Activated CD4-positive, alpha-beta T cell treated with anti-CD3 and anti-CD28 coated beads, Interleukin-2, amount 10 ng/mL, durations not matched to agents 24 days and 14 days (primary cell): ENCODE results near the gene LGR6. TPM values are rescaled to one million over a fixed set of nuclear protein-coding genes. Genes with fewer than 3 reads are reported as not detected.

Source experiments
- DNase-seq: peaks from one replicate; pipeline ENCODE4 v3.0.0; 2022
- H3K27ac Mint-ChIP-seq: one replicate; pipeline ENCODE4 v1.8.0; 2022; ENCODE audit warnings: mild to moderate bottlenecking, mixed read lengths
- H3K27me3 Mint-ChIP-seq: one replicate; pipeline ENCODE4 v1.8.0; 2022; ENCODE audit warnings: mixed read lengths
- H3K36me3 Mint-ChIP-seq: one replicate; pipeline ENCODE4 v1.8.0; 2022; ENCODE audit warnings: low read depth, mild to moderate bottlenecking, mixed read lengths
- H3K4me1 Mint-ChIP-seq: one replicate; pipeline ENCODE4 v1.8.0; 2021; ENCODE audit warnings: mixed read lengths
- H3K4me3 Mint-ChIP-seq: one replicate; pipeline ENCODE4 v1.8.0; 2022; ENCODE audit warnings: mild to moderate bottlenecking, moderate library complexity, mixed read lengths
- H3K9me3 Mint-ChIP-seq: one replicate; pipeline ENCODE4 v1.8.0; 2021; ENCODE audit warnings: mixed read lengths
- intact Hi-C: fragments of 100-400 bp; cut with micrococcal nuclease; formaldehyde crosslinking; loops from one replicate; pipeline ENCODE4 v1.15.1; 2023
- total RNA-seq: library from RNA; stranded (reverse); gene quantifications from 2 replicates; pipeline ENCODE4 v1.2.3, GENCODE V29; 2022

The LGR6 gene
- total RNA-seq, 1 donor from 2014 or later = not detected

DNA sequence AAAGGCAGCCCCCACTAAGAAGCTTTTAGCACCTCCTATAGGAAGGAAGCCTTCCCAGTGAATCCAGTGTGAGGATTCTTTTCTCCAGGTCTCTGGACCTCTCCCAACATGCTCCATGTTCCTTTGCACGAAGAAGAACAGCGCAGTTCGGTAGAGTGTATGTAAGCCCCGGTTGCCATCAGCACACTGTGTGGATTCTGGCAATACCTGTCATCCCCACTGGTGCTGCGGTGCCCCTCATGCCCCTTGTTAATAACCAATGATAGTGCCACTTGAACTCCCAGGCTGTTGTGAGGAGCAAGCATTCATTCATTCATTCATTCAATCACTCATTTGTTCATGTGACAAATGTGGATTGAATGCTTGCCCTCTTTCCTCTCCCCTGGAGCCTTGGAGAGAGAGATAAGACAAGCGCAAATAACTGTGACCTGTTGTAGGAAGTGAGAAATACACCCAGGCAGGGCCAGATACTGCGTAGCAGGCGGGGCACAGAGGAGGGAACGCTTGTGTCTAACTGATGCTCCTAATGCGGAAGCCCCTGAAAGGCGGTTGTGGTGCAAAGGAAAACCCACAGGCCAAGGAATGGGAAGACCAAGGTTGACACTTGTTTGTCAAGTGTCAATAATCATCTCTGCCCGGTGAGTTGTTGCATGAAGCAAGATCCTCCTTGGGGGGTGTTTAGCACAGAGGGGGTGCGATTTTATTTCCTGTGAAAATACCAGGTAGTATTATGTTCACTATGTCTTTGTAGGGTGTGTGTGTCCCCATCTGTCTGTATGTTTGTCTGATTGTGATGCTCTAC lies 9.8 kb downstream of the LGR6 start:
- no peak for DNase-seq
- H3K4me3 Mint-ChIP-seq = no peak overlapping the region
- no peaks in the 10 kb centered on the region for H3K4me1 Mint-ChIP-seq
- no peaks in the 10 kb centered on the region for H3K9me3 Mint-ChIP-seq
- H3K36me3 Mint-ChIP-seq = no peaks in the 10 kb centered on the region
- intact Hi-C loops = no loop called here
- H3K27ac Mint-ChIP-seq = no peak overlapping the region
- peaks cover 15% of the 10 kb centered on the region for H3K27me3 Mint-ChIP-seq

DNA sequence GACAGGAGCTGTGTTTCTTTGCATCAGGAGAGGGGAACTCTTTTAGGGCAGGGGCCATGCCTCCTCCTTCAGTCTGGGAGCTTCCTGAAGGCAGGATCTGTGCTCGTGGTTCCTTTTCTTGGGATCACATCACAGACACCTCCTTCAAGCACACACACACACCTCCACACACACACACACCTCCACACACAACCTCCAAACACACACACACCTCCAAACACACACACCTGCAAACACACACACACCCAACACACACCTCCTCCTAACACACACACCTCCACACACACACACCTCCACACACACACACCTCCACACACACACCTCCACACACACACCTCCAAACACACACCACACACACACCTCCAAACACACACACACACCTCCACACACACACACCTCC lies 10.5 kb downstream of the LGR6 start:
- no peak for DNase-seq
- Mint-ChIP-seq H3K27me3 (peaks cover 12% of the 10 kb centered on the region), H3K4me3 (no peak overlapping the region), H3K9me3 (no peaks in the 10 kb centered on the region), H3K36me3 (no peaks in the 10 kb centered on the region), H3K27ac (no peak overlapping the region), H3K4me1 (no peaks in the 10 kb centered on the region)
- intact Hi-C loops = no loop called here

DNA sequence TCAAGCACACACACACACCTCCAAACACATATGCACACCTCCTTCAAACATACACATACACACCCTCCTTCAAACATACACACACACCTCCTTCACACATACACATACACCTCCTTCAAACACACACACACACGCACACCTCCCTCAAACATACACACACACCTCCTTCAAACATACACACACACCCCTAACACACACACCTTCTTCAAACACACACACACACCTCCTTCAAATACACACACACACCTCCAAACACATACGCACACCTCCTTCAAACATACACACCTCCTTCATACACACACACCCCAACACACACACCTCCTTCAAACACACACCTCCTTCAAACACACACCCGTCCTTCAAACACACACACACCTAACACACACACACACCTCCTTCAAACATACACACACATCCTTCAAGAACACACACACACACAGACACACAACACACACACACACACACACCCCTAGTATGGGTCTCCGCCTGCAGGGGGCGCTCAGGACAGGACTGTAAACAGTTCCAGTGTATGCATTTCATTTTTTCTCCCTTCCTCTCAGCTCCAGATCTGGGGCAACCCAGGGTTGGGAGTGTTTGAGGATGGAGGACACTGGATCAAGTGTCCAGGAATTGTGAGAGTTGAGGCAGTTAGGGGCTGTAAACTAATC lies 12.1 kb downstream of the LGR6 start:
- H3K36me3 Mint-ChIP-seq = no peaks in the 10 kb centered on the region
- intact Hi-C loops = no loop called here
- H3K4me3 Mint-ChIP-seq = no peak overlapping the region
- H3K27me3 Mint-ChIP-seq = peaks cover 11% of the 10 kb centered on the region
- DNase-seq = no peak
- H3K4me1 Mint-ChIP-seq = no peaks in the 10 kb centered on the region
- no peaks in the 10 kb centered on the region for H3K9me3 Mint-ChIP-seq
- no peak overlapping the region for H3K27ac Mint-ChIP-seq

DNA sequence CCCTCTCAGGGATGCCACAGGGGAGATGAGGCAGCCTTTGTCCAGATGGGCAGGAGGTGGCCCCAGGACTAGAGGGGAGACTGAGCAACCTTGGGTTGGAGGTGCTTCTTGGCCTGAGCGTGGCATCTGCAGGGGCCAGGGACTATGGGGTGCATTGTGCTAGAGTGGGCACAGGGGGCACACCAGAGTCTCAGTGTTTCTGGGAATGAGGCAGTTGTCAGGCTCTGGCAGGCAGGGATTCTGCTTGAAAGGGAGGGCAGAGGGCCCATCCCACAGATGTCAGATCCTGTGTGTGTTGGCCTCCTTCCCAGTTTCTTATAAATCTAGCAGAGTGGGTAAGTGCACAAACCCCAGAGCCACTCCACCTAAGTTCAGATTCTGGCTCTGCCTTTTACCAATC lies 13.7 kb downstream of the LGR6 start:
- intact Hi-C loops = no loop called here
- Mint-ChIP-seq H3K27me3 (peaks cover 19% of the 10 kb centered on the region), H3K27ac (no peak overlapping the region), H3K9me3 (no peaks in the 10 kb centered on the region), H3K36me3 (no peaks in the 10 kb centered on the region), H3K4me3 (no peak overlapping the region), H3K4me1 (no peaks in the 10 kb centered on the region)
- no peak for DNase-seq

DNA sequence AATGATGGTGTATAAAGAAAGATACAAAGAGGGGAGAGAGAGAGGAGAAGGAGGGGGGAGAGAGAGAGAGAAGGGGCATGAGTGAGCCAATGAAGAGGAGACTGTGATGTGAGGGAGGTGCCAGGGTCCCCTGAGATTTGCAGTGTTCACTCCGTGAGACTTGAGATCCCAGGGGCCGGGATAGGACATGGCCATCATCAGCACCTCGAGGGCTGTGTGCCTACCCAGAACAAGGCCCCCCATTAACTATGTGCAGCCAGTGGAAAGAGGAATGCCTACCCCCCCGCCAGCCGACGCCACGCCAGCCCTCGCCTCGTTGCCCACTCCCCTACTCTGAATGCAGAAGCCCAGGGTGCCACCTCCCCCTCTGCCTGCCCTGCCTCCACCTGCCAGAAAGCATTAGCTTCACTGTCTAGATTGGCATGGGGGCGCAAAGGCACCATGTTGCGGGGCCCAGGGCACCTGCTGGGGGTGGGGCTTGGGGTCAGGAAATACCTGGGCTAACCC lies 14.8 kb downstream of the LGR6 start:
- Mint-ChIP-seq H3K27ac (no peak overlapping the region), H3K27me3 (peaks cover 30% of the 10 kb centered on the region), H3K4me3 (no peak overlapping the region), H3K36me3 (no peaks in the 10 kb centered on the region), H3K9me3 (no peaks in the 10 kb centered on the region), H3K4me1 (no peaks in the 10 kb centered on the region)
- intact Hi-C loops = no loop called here
- DNase-seq = no peak

DNA sequence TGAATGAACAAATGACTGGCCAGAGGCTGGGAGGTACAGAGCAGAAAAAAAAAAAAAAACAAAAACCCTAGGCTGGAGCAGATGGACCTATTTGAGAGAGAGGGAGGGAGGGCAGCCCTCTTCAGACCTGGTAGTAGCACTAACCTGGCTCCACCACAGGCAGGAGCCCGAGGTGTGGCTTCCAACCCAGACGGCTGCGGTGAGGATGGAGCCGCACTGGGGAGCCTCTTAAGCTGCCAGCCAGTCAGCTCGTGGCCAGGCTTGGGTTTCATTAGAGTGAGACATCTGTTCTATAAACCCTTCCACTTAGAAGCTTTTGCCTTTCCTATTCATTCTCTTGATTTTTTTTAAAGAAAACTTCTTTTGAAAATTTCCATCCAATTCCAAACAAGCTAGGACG lies 16.8 kb downstream of the LGR6 start:
- H3K4me1 Mint-ChIP-seq = peaks cover 6% of the 10 kb centered on the region
- peaks cover 45% of the 10 kb centered on the region for H3K27me3 Mint-ChIP-seq
- H3K9me3 Mint-ChIP-seq = no peaks in the 10 kb centered on the region
- no peaks in the 10 kb centered on the region for H3K36me3 Mint-ChIP-seq
- DNase-seq = no peak
- intact Hi-C loops = no loop called here
- H3K27ac Mint-ChIP-seq = no peak overlapping the region
- H3K4me3 Mint-ChIP-seq = no peak overlapping the region

DNA sequence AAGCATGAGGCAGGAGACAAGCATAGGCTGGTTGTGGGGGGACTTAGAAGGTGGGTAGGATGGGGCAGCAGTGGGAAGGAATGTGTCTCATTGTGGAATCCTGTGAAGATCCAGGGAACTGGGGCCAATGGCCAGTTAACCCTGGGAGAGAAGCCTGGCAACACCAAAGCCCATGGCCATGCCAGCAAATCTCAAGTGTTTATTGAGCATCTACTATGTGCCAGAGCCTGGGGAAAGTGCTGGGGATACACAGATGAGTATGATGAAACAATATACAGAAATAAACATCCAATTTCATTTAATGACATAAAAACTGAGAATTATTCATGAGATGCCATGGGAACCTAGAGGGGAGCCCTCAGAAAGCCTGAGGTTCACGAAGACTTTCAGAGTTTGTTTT lies 17.4 kb downstream of the LGR6 start:
- DNase-seq = no peak
- Mint-ChIP-seq H3K27ac (no peak overlapping the region), H3K4me1 (peaks cover 6% of the 10 kb centered on the region), H3K9me3 (no peaks in the 10 kb centered on the region), H3K4me3 (no peak overlapping the region), H3K27me3 (peaks cover 51% of the 10 kb centered on the region), H3K36me3 (no peaks in the 10 kb centered on the region)
- intact Hi-C loops = no loop called here

DNA sequence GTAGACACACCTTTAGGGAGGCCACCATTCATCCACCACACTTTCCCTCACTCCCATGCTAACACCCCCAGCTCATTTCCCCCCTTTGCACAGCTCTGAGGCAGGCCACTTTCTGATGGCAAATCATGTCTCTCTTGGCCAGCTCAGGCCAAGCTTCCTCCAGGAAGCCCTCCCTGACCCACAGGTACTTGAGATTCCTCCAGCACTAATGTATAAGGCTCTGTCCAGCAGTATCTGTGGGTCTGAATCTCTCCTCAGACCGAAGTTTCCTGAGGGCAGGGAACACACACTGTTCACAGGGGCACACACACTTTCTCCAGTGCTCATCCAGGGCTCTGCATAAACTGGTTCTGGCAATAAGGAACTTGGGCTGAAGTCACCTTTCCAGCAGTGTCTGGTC lies 19.2 kb downstream of the LGR6 start:
- H3K4me1 Mint-ChIP-seq = peaks cover 6% of the 10 kb centered on the region
- H3K9me3 Mint-ChIP-seq = no peaks in the 10 kb centered on the region
- no peaks in the 10 kb centered on the region for H3K36me3 Mint-ChIP-seq
- no peak for DNase-seq
- intact Hi-C loops = no loop called here
- H3K27ac Mint-ChIP-seq = no peak overlapping the region
- H3K4me3 Mint-ChIP-seq = no peak overlapping the region
- H3K27me3 Mint-ChIP-seq = peaks cover 64% of the 10 kb centered on the region

DNA sequence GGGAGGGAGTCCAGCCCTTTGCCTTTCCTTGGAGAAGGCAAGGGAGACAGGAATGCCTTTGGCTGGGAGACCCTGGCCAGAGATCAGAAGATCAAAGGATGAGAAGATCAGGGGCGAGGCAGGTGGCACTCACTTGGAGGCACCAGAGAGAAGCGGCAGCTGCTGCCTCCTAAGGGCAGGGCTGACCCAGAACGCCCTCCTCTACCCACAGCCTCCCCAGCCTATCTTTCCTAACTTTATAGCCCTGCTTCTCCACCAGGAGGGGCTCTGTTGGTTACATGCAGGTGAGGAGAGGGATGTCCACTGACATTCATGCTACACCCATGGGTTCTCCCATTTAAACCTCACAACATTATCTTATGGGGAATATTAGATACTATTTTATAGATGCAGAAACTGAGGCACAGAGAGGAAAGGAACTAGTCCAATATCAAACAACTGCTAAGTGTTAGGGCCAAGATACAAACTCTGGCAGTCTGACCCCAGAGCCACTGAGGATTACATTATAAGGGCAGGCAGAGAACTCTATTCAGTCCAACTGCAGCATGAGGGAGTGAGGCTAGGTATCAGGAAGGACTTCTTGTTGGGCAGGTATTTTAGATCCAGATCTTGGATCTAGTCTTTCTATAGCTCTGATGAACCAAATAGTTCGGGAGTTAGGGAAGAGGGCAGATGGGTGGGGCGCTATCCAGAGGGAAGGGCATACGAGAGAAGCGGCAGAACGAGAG lies 19.9 kb downstream of the LGR6 start:
- DNase-seq = no peak
- H3K27me3 Mint-ChIP-seq = peaks cover 65% of the 10 kb centered on the region
- H3K4me3 Mint-ChIP-seq = peak overlapping the region; percentile 39
- H3K9me3 Mint-ChIP-seq = no peaks in the 10 kb centered on the region
- no peaks in the 10 kb centered on the region for H3K36me3 Mint-ChIP-seq
- H3K27ac Mint-ChIP-seq = no peak overlapping the region
- H3K4me1 Mint-ChIP-seq = peaks cover 6% of the 10 kb centered on the region
- intact Hi-C loops = no loop called here

DNA sequence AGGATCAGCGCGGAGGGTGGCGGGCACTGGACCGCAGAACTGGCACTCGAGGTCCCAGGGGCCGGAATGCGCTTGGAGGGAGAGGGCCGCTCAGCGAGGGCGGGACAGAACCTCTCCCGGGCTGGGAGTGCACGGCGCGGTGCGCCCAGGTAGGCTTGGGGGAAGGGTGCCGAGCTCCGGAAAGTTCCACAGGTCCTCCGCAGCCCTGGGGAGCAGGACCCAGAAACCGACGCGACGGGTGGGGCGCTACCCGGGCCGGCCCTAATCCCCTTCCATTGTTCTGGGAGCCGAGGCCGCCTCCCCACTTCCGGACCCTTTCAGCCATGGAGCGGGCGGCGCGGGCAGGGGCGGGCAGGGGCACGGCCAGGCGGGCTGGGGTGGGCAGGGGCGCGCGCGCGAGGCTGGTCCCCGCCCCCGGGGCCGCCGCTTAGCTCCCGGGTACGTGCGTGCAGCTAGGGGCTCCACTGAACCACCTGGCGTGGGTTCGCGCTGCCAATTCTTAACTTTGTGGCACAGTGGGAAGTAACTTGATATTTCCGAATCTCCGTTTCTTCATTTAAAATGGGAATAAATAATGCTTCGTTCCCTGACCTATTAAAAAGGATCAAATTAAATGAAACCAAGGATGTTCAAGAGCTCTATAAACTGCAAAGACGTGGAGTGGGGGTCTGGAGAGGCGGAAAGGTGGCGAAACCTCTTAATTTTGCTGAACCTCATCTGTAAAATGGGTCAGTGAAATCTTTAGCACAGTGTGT lies 20.7 kb downstream of the LGR6 start:
- Mint-ChIP-seq H3K9me3 (no peaks in the 10 kb centered on the region), H3K27me3 (peaks cover 71% of the 10 kb centered on the region), H3K27ac (no peak overlapping the region), H3K4me1 (peaks cover 6% of the 10 kb centered on the region), H3K4me3 (peak overlapping the region; percentile 14), H3K36me3 (no peaks in the 10 kb centered on the region)
- no peak for DNase-seq
- intact Hi-C loops = no loop called here

DNA sequence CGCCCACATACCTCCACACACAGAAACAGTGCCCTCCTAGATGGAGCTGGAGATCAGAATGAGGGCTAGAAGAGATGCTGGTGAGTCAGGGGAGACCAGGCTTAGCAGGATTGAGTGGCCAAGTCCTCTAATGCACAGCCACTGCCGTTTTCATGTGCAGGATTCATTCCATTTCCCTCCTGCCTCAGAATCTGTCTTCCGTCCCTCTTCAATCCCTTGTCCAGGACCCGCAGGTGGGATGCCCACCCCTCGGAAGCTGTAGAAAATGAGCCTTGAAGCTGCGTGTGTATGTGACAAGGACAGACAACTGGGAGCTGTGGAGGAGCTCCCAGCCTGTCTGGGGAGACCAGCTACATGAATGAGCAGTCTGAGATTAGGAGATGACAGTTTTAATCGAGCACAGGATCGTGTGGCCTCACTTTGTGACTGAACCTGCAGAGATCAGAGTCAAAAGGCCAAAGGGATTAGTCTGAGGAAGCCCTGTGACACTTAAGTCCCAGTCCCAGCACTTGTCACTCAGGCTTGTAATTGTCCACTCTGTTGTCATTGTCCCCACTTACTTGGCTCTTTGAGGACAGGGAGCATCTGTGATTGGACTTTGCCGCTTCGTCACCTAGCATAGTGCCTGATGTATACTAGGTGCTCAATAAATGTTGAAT lies 22.0 kb downstream of the LGR6 start:
- Mint-ChIP-seq H3K27me3 (peaks cover 70% of the 10 kb centered on the region), H3K9me3 (no peaks in the 10 kb centered on the region), H3K36me3 (no peaks in the 10 kb centered on the region), H3K4me1 (peaks cover 6% of the 10 kb centered on the region), H3K27ac (no peak overlapping the region), H3K4me3 (no peak overlapping the region)
- intact Hi-C loops = no loop called here
- no peak for DNase-seq

DNA sequence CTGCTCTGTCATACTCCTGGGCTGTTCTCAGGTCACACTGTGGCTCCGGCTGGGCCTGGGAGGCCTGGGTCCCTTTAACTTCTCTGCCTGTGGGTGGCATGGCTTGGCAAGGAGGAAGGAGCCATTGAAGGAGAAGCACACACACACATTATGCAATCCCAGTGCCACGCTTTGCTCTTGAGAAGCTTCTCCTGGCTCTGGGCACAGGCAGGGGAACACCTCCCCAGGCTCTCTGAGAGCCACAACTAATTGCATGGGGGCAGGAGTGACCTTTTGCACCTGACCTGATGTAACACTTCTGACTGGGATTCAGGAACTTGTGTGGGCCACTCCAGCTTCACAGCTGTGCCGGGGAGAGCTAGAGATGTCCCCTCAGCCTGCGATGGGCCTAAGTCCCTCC lies 23.1 kb downstream of the LGR6 start:
- Mint-ChIP-seq H3K27me3 (peaks cover 70% of the 10 kb centered on the region), H3K27ac (no peak overlapping the region), H3K4me1 (peaks cover 6% of the 10 kb centered on the region), H3K9me3 (no peaks in the 10 kb centered on the region), H3K4me3 (no peak overlapping the region), H3K36me3 (no peaks in the 10 kb centered on the region)
- intact Hi-C loops = no loop called here
- DNase-seq = no peak

DNA sequence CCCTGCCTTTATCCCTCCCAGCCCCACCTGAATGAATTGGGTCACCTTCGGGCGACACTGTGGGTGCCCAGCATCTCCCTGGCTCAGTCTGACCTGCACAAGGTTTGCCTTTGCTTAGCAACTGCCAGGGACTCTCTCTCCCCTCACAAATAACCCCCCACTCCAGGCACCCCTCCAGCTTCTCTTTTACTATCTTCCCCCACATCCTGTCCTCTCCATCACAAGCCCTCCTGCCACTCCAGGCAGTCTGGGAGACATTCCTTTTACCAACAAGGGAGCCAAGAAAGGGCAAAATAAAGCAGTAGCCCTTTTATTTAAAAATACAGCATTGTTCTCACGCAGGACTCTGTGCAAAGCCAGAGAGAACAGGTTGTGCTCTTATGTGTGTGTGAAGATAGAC lies 23.9 kb downstream of the LGR6 start:
- H3K27me3 Mint-ChIP-seq = peaks cover 63% of the 10 kb centered on the region
- no peak overlapping the region for H3K4me3 Mint-ChIP-seq
- no peaks in the 10 kb centered on the region for H3K36me3 Mint-ChIP-seq
- H3K27ac Mint-ChIP-seq = no peak overlapping the region
- no peaks in the 10 kb centered on the region for H3K9me3 Mint-ChIP-seq
- intact Hi-C loops = no loop called here
- H3K4me1 Mint-ChIP-seq = peaks cover 6% of the 10 kb centered on the region
- no peak for DNase-seq
